ENCODE results near the gene SH3BP1.

SH3BP1 gene

GRCh38 chr22:37659066-37659896 lies 19.8 kb downstream of the SH3BP1 start:
- no peak for DNase-seq

- DNase-seq: no peak
Observed at GRCh38 chr22:37659897-37660708, 20.6 kb downstream of the SH3BP1 start.

GRCh38 chr22:37660709-37661045 lies 21.2 kb downstream of the SH3BP1 start:
- DNase-seq: no peak

- peak in 1 of 2 experiments; percentile 2 for DNase-seq
Observed at GRCh38 chr22:37661160-37661924, 21.9 kb downstream of the SH3BP1 start.

- no peak for DNase-seq
Observed at GRCh38 chr22:37662039-37662438, 22.6 kb downstream of the SH3BP1 start.

- no peak for DNase-seq
Observed at GRCh38 chr22:37663521-37664140, 24.2 kb downstream of the SH3BP1 start.

GRCh38 chr22:37664249-37665101 lies 25.0 kb downstream of the SH3BP1 start:
- DNase-seq: no peak

GRCh38 chr22:37665487-37665886 lies 26.0 kb downstream of the SH3BP1 start:
- DNase-seq: no peak

GRCh38 chr22:37669586-37669985 lies 30.1 kb downstream of the SH3BP1 start:
- DNase-seq: no peak

- DNase-seq: no peak
Observed at GRCh38 chr22:37672206-37672919, 32.9 kb downstream of the SH3BP1 start.

GRCh38 chr22:37672920-37673455 lies 33.5 kb downstream of the SH3BP1 start:
- DNase-seq: no peak

GRCh38 chr22:37674248-37674647 lies 34.8 kb downstream of the SH3BP1 start:
- DNase-seq: no peak

GRCh38 chr22:37674951-37675929 lies 35.8 kb downstream of the SH3BP1 start, which contains the start of gene LGALS1:
Gene LGALS1 (plus strand): TSS chr22:37675636. CDS start chr22:37675703, 67 bp downstream.
- peak; percentile 86 to 94 for DNase-seq

- no peak for DNase-seq
Observed at GRCh38 chr22:37675930-37676735, 36.7 kb downstream of the SH3BP1 start.

GRCh38 chr22:37676736-37677492 lies 37.4 kb downstream of the SH3BP1 start:
- DNase-seq: peak; percentile 69 to 81

- DNase-seq: no peak
Observed at GRCh38 chr22:37677493-37677974, 38.1 kb downstream of the SH3BP1 start.

GRCh38 chr22:37678372-37678771 lies 38.9 kb downstream of the SH3BP1 start:
- DNase-seq: no peak

GRCh38 chr22:37679670-37680069 lies 40.2 kb downstream of the SH3BP1 start:
- no peak for DNase-seq

Measured in SW 1271 (cell line).